GM19043 (cell line): ENCODE measurements around the gene CDKN2B-AS1.

Experiments used
- ATAC-seq: cut with Tn5 transposase; IDR thresholded peaks from one replicate; pipeline ENCODE4 v1.9.1; 2021; ENCODE audit warnings: low read depth; ENCODE audit not compliant: unreplicated experiment

CDKN2B-AS1 gene

GRCh38 chr9:22073349-22073748 lies 78.8 kb downstream of the CDKN2B-AS1 start:
- ATAC-seq: no peak

- no peak for ATAC-seq
These were observed 83.5 kb downstream of the CDKN2B-AS1 start for GRCh38 chr9:22078081-22078480.

- ATAC-seq: no peak
These were observed 85.3 kb downstream of the CDKN2B-AS1 start for GRCh38 chr9:22079873-22080341.

GRCh38 chr9:22084336-22085035 lies 89.9 kb downstream of the CDKN2B-AS1 start:
- ATAC-seq: no peak

GRCh38 chr9:22088053-22088716 lies 93.6 kb downstream of the CDKN2B-AS1 start:
- no peak for ATAC-seq

GRCh38 chr9:22088717-22089061 lies 94.1 kb downstream of the CDKN2B-AS1 start:
- no peak for ATAC-seq

- ATAC-seq: no peak
These were observed 103.1 kb downstream of the CDKN2B-AS1 start for GRCh38 chr9:22097707-22098106.

- ATAC-seq: no peak
These were observed 104.2 kb downstream of the CDKN2B-AS1 start for GRCh38 chr9:22098643-22099332.

- ATAC-seq: no peak
These were observed 106.0 kb downstream of the CDKN2B-AS1 start for GRCh38 chr9:22100626-22101025.

- ATAC-seq: no peak
These were observed 107.8 kb downstream of the CDKN2B-AS1 start for GRCh38 chr9:22102146-22103053.

- ATAC-seq: no peak
These were observed 109.3 kb downstream of the CDKN2B-AS1 start for GRCh38 chr9:22103685-22104575.

GRCh38 chr9:22105005-22105722 lies 110.6 kb downstream of the CDKN2B-AS1 start:
- ATAC-seq: peak; percentile 90

GRCh38 chr9:22107202-22108045 lies 112.8 kb downstream of the CDKN2B-AS1 start:
- no peak for ATAC-seq

- ATAC-seq: no peak
These were observed 114.2 kb downstream of the CDKN2B-AS1 start for GRCh38 chr9:22108581-22109370.

GRCh38 chr9:22111176-22111953 lies 116.8 kb downstream of the CDKN2B-AS1 start:
- no peak for ATAC-seq

GRCh38 chr9:22111954-22112247 lies 117.3 kb downstream of the CDKN2B-AS1 start:
- ATAC-seq: no peak
